HEK293 (cell line): Measurements from ENCODE around the gene TXN2.

Experiments used
- BCL11B ChIP-seq: fragments of 450-650 bp; formaldehyde crosslinking; IDR thresholded peaks from 2 replicates; pipeline ENCODE4 v1.5.1; 2016; ENCODE audit warnings: low read depth, missing biosample characterization, missing genetic modification characterization
- GLI2 ChIP-seq: fragments of 450-650 bp; formaldehyde crosslinking; IDR thresholded peaks from 2 replicates; pipeline ENCODE4; 2017; ENCODE audit warnings: missing biosample characterization, missing genetic modification characterization, low read depth, borderline replicate concordance
- GLIS2 ChIP-seq: fragments of 450-650 bp; formaldehyde crosslinking; IDR thresholded peaks from 2 replicates; pipeline ENCODE4 v1.5.1; 2016; ENCODE audit warnings: missing biosample characterization, missing genetic modification characterization
- HOXA7 ChIP-seq: sonication (generic); formaldehyde crosslinking; IDR thresholded peaks from 2 replicates; pipeline ENCODE4 v1.8.1; 2022; ENCODE audit warnings: missing genetic modification reagents, borderline replicate concordance
- PRDM2 ChIP-seq: fragments of 450-650 bp; formaldehyde crosslinking; IDR thresholded peaks from 2 replicates; pipeline ENCODE4 v1.5.1; 2016; ENCODE audit warnings: missing biosample characterization, missing genetic modification characterization, borderline replicate concordance
- PRDM4 ChIP-seq: fragments of 450-650 bp; formaldehyde crosslinking; IDR thresholded peaks from 2 replicates; pipeline ENCODE4 v1.5.1; 2017; ENCODE audit warnings: missing biosample characterization, missing genetic modification characterization
- RBAK ChIP-seq: fragments of 450-650 bp; formaldehyde crosslinking; IDR thresholded peaks from 2 replicates; pipeline ENCODE4 v1.5.1; 2016; ENCODE audit warnings: missing biosample characterization, missing genetic modification characterization
- SALL2 ChIP-seq: fragments of 450-650 bp; formaldehyde crosslinking; IDR thresholded peaks from 2 replicates; pipeline ENCODE4 v1.5.0; 2017; ENCODE audit warnings: missing biosample characterization, mild to moderate bottlenecking, missing genetic modification characterization, borderline replicate concordance
- ZBTB17 ChIP-seq: fragments of 450-650 bp; formaldehyde crosslinking; IDR thresholded peaks from 2 replicates; pipeline ENCODE4 v1.5.1; 2016; ENCODE audit warnings: missing biosample characterization, missing genetic modification characterization
- ZEB2 ChIP-seq: fragments of 450-650 bp; formaldehyde crosslinking; IDR thresholded peaks from 2 replicates; pipeline ENCODE4 v1.5.1; 2016; ENCODE audit warnings: missing biosample characterization, missing genetic modification characterization
- ZFHX2 ChIP-seq: fragments of 450-650 bp; formaldehyde crosslinking; conservative IDR thresholded peaks from 2 replicates; pipeline ENCODE4 v1.5.1; 2016; ENCODE audit warnings: missing biosample characterization, missing genetic modification characterization
- ZNF121 ChIP-seq: fragments of 450-650 bp; formaldehyde crosslinking; IDR thresholded peaks from 2 replicates; pipeline ENCODE4 v1.5.1; 2016; ENCODE audit warnings: missing biosample characterization, missing genetic modification characterization
- ZNF140 ChIP-seq: fragments of 450-650 bp; formaldehyde crosslinking; IDR thresholded peaks from 2 replicates; pipeline ENCODE4 v1.5.1; 2016; ENCODE audit warnings: missing biosample characterization, missing genetic modification characterization
- ZNF16 ChIP-seq: fragments of 450-650 bp; formaldehyde crosslinking; IDR thresholded peaks from 2 replicates; pipeline ENCODE4 v1.5.1; 2016; ENCODE audit warnings: low read depth, missing biosample characterization, missing genetic modification characterization
- ZNF2 ChIP-seq: fragments of 450-650 bp; formaldehyde crosslinking; IDR thresholded peaks from 2 replicates; pipeline ENCODE4 v1.5.1; 2016; ENCODE audit warnings: missing biosample characterization, missing genetic modification characterization
- ZNF280C ChIP-seq: fragments of 450-650 bp; formaldehyde crosslinking; IDR thresholded peaks from 2 replicates; pipeline ENCODE4 v1.5.1; 2016; ENCODE audit warnings: missing biosample characterization, missing genetic modification characterization
- ZNF311 ChIP-seq: fragments of 450-650 bp; formaldehyde crosslinking; IDR thresholded peaks from 2 replicates; pipeline ENCODE4 v1.5.1; 2017; ENCODE audit warnings: missing biosample characterization, missing genetic modification characterization, borderline replicate concordance
- ZNF335 ChIP-seq: fragments of 450-650 bp; formaldehyde crosslinking; conservative IDR thresholded peaks from 2 replicates; pipeline ENCODE4 v1.5.1; 2016; ENCODE audit warnings: missing biosample characterization, missing genetic modification characterization
- ZNF350 ChIP-seq: fragments of 450-650 bp; formaldehyde crosslinking; IDR thresholded peaks from 2 replicates; pipeline ENCODE4 v1.5.0; 2017; ENCODE audit warnings: missing biosample characterization, mild to moderate bottlenecking, missing genetic modification characterization
- ZNF354C ChIP-seq: fragments of 450-650 bp; formaldehyde crosslinking; IDR thresholded peaks from 2 replicates; pipeline ENCODE4 v1.5.1; 2016; ENCODE audit warnings: missing biosample characterization, missing genetic modification characterization, low read depth, borderline replicate concordance
- ZNF37A ChIP-seq: fragments of 450-650 bp; IDR thresholded peaks from 2 replicates; pipeline ENCODE4 v1.5.1; 2018; ENCODE audit warnings: missing biosample characterization, missing genetic modification characterization
- ZNF426 ChIP-seq: fragments of 450-650 bp; formaldehyde crosslinking; IDR thresholded peaks from 2 replicates; pipeline ENCODE4 v1.5.1; 2017; ENCODE audit warnings: missing biosample characterization, missing genetic modification characterization, mild to moderate bottlenecking, inconsistent platforms, moderate library complexity
- ZNF513 ChIP-seq: fragments of 450-650 bp; IDR thresholded peaks from 2 replicates; pipeline ENCODE4 v1.5.1; 2018; ENCODE audit warnings: missing biosample characterization, missing genetic modification characterization
- ZNF610 ChIP-seq: fragments of 450-650 bp; formaldehyde crosslinking; IDR thresholded peaks from 2 replicates; pipeline ENCODE4 v1.5.1; 2016; ENCODE audit warnings: missing biosample characterization, missing genetic modification characterization, borderline replicate concordance
- ZNF777 ChIP-seq: fragments of 450-650 bp; formaldehyde crosslinking; IDR thresholded peaks from 2 replicates; pipeline ENCODE4 v1.5.1; 2017; ENCODE audit warnings: missing biosample characterization, missing genetic modification characterization, borderline replicate concordance
- ZNF791 ChIP-seq: fragments of 450-650 bp; formaldehyde crosslinking; IDR thresholded peaks from 2 replicates; pipeline ENCODE4 v1.5.1; 2016; ENCODE audit warnings: missing biosample characterization, missing genetic modification characterization
- ZSCAN30 ChIP-seq: fragments of 450-650 bp; IDR thresholded peaks from 2 replicates; pipeline ENCODE4 v1.5.1; 2018; ENCODE audit warnings: missing biosample characterization, mild to moderate bottlenecking, missing genetic modification characterization, moderate library complexity

The TXN2 gene

GRCh38 chr22:36454916-36455570 lies 26.4 kb downstream of the TXN2 start (continued):
- no peak for TF ChIP-seq PRDM4
- no peak for TF ChIP-seq RBAK (tag by site-specific recombination)
- TF ChIP-seq SALL2 (tag by site-specific recombination), result no peak
- TF ChIP-seq GLIS2 (tag by site-specific recombination), result peak; percentile 97
- no peak for TF ChIP-seq ZNF513 (tag by site-specific recombination)
- TF ChIP-seq ZNF311 (tag by site-specific recombination), result no peak
- TF ChIP-seq ZNF354C (tag by site-specific recombination), result no peak
- TF ChIP-seq ZNF16 (tag by site-specific recombination), result no peak
- no peak for TF ChIP-seq HOXA7 (CRISPR knock-in tag)
- TF ChIP-seq ZNF610 (tag by site-specific recombination), result peak; percentile 77; the same call in 1 of the 2 replicates
- TF ChIP-seq ZNF37A (tag by site-specific recombination), result no peak
- peak; percentile 88 for TF ChIP-seq ZNF335 (tag by site-specific recombination)
- no peak for TF ChIP-seq ZNF2 (tag by site-specific recombination)
- peak; percentile 76 for TF ChIP-seq ZFHX2 (tag by site-specific recombination)
- no peak for TF ChIP-seq ZSCAN30
- no peak for TF ChIP-seq ZNF140
- TF ChIP-seq ZNF121 (tag by site-specific recombination), result no peak
- TF ChIP-seq BCL11B (tag by site-specific recombination), result peak; percentile 87; the same call in 1 of the 2 replicates
- no peak for TF ChIP-seq ZNF426 (tag by site-specific recombination)
- TF ChIP-seq ZNF777 (tag by site-specific recombination), result peak; percentile 41; the same call in 1 of the 2 replicates
- no peak for TF ChIP-seq GLI2 (tag by site-specific recombination)
- peak; percentile 88 for TF ChIP-seq ZEB2
- no peak for TF ChIP-seq ZNF280C (tag by site-specific recombination)
- TF ChIP-seq ZNF791 (tag by site-specific recombination), result no peak
- TF ChIP-seq PRDM2 (tag by site-specific recombination), result no peak
- no peak for TF ChIP-seq ZNF350 (tag by site-specific recombination)
- TF ChIP-seq ZBTB17, result 0 out of 2 replicates have a peak, but pooled peaks have one; percentile 33
